ENCODE data around the gene CEP63.

The CEP63 gene

DNA sequence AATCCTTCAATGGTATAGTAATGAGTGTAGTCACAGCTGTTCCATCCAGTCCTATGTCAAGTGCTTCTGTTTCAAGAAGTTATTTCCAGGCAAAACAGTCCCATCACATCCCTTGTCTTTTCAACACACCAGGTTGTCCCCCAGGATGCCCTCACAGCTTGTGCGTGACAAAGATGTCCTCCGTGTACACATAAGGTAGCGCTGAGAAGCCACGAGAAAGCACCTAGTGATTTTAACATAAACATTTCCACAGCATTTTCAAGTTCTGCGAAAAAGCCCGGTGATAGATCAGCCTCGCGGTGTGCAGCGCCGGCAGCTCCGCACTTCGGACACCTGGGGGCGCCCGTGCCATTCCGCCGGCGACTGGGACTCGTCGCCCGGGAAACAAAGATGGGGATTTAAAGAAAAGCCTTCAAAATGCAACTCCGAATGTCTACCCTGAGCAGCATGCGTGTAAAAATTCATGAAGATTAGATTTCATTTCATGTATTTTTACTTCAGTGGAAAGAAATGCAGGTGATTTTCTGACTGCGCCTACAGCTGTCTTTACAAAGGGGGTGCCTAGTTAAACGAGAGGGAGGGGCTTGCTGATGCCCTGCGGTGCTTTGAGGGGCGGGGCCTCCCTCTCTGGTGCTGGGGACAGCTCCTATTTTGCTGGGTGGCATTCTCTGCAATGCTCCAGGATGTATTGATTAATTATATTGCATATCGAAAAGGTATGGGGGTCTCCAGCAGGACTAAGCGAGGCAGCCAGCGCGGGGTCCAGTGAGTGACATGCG, 115.0 kb downstream of the CEP63 start:
- DNase-seq (ENCODE audit: low spot score), result peak; percentile 79
- TF ChIP-seq, protein P1, sequence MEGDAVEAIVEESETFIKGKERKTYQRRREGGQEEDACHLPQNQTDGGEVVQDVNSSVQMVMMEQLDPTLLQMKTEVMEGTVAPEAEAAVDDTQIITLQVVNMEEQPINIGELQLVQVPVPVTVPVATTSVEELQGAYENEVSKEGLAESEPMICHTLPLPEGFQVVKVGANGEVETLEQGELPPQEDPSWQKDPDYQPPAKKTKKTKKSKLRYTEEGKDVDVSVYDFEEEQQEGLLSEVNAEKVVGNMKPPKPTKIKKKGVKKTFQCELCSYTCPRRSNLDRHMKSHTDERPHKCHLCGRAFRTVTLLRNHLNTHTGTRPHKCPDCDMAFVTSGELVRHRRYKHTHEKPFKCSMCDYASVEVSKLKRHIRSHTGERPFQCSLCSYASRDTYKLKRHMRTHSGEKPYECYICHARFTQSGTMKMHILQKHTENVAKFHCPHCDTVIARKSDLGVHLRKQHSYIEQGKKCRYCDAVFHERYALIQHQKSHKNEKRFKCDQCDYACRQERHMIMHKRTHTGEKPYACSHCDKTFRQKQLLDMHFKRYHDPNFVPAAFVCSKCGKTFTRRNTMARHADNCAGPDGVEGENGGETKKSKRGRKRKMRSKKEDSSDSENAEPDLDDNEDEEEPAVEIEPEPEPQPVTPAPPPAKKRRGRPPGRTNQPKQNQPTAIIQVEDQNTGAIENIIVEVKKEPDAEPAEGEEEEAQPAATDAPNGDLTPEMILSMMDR (IDR thresholded peaks at IDR 0.05; ENCODE audit: extremely low read depth, insufficient read depth, missing control alignments), result peak; percentile 92
- in situ Hi-C loops (cut with MboI; ENCODE audit: low pct_unique_long_range_greater_than_20kb, low sequenced_read_pairs, unreplicated experiment), result no loop called here

DNA sequence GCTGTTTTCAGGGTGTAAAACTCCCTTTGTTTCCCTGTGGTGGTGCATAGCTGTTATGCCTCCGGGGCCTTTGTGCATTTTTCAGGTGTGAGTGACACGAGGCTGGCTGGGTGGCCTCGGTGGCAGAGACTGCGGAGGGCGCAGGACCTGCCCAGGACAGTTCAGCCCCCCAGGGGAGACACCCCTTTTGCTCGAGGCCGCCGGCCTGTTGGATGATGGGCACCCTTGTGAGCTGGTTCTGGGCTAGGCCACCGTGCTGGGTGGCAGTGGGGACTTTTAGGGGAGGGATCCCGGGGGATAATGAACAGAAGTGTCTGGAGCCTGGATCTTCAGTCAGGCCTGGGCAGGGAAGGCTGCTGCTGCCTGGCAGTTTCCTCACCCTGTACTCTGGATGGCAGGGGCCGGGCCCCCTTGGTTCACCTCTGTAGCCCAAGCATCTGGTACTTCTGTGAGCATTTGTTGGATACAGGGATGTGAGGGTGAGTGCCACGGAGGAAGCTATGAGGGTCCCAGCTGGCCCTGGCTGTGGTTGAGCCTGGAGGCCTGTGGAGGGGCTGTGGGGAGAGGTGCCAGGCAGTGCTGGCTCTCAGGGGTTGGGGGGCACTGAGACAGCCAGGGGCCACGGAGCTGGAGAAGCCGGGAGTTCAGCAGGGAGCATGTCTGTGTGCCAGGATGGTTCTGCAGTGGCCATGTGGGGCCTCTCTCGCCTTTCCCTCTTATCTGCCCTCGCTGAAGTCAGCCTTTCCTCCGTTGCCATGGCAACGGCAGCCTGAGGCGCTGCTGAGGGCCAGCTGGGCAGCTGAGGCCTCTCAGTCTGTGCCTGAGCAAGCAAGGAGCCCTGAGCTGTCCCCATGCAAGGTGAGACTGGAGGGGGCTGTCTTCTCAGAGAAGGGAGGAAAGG, 115.9 kb downstream of the CEP63 start:
- in situ Hi-C loops (cut with MboI; ENCODE audit: low pct_unique_long_range_greater_than_20kb, low sequenced_read_pairs, unreplicated experiment), result no loop called here
- TF ChIP-seq, protein P1 (IDR thresholded peaks at IDR 0.05; ENCODE audit: extremely low read depth, insufficient read depth, missing control alignments), result no peak
- DNase-seq (ENCODE audit: low spot score), result no peak

DNA sequence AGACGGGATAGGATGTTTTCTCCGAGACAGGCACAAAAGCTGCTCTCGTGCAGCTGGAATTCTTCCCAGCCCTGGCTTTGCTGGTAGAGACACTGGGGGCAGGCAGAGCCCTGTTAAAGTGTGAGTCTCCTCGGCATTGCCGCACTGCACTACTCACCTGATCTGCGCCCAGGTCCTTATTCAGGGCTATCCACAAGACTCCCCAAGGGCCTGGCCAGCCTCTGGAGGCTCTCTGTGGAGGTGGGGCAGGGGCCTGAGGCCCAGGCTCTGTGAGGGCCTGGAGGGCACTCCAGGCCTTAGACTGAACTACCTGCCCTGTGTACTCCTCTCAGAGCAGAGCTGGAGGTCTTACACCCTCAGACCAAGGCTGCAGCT, 116.6 kb downstream of the CEP63 start:
- TF ChIP-seq, protein P1 (IDR thresholded peaks at IDR 0.05; ENCODE audit: extremely low read depth, insufficient read depth, missing control alignments), result no peak
- in situ Hi-C loops (cut with MboI; ENCODE audit: low pct_unique_long_range_greater_than_20kb, low sequenced_read_pairs, unreplicated experiment), result no loop called here
- DNase-seq (ENCODE audit: low spot score), result no peak

DNA sequence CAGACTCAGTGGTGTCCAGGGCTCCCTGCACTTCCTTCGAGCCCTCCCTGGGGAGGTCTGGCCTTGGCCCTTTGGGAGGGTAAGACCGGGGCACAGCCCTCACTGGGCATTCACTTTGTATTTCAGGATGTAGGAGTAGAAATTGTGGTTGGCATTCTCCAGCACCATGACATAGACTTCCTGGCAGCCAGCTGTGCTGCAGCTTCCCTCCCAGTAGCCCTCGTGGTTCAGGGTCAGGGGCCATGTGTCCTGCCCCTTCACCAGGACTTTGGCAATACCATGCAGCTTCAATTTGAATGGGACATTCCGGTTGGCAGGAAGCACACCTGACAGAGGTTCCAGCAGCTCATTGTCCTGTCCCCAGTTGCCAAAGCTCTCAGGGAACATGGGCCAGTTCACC, 117.6 kb downstream of the CEP63 start:
- in situ Hi-C loops (cut with MboI; ENCODE audit: low pct_unique_long_range_greater_than_20kb, low sequenced_read_pairs, unreplicated experiment), result no loop called here
- TF ChIP-seq, protein P1 (IDR thresholded peaks at IDR 0.05; ENCODE audit: extremely low read depth, insufficient read depth, missing control alignments), result no peak
- no peak for DNase-seq (ENCODE audit: low spot score)

DNA sequence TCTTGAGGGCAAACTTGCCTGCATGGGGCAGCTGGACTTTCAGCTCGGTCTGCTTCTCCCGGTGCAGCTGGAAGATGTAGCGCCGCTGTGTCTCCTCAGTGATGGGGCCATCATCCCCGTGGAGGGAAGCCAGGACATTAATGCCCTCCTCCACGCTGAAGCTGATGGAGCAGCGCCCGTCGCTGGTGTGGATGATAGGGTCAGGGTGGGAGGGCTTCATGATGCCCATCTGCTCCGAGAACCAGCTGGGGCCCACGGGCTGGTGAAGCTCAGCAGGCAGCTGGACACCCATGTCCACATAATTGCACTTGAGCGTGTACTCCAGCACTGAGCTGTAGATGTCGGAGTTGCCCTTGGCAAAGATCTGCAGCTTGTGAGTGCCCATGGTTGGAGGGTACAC, 118.1 kb downstream of the CEP63 start:
- no peak for DNase-seq (ENCODE audit: low spot score)
- in situ Hi-C loops (cut with MboI; ENCODE audit: low pct_unique_long_range_greater_than_20kb, low sequenced_read_pairs, unreplicated experiment), result no loop called here

DNA sequence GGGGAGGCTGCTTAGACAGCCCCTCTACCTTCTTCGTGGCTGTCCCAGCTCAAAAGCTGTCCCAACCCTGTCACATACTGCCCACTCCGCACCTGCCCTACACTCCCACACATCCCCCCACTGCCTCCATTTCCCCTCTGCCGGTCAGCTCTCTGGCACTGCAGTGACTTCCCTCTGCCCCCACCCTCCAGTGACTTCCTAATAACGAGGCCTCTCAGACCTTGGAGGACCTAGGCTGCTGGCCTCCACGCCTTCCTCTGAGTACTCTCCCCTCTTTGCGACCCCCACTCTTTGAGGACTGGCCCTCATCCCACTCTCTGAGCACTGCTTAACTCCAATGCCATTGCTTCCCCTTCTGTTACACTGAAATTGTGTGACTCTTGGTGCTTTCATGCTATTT, 119.7 kb downstream of the CEP63 start:
- TF ChIP-seq, protein P1 (IDR thresholded peaks at IDR 0.05; ENCODE audit: extremely low read depth, insufficient read depth, missing control alignments), result no peak
- no peak for DNase-seq (ENCODE audit: low spot score)
- in situ Hi-C loops (cut with MboI; ENCODE audit: low pct_unique_long_range_greater_than_20kb, low sequenced_read_pairs, unreplicated experiment), result no loop called here

More for the DNA sequence above, 118.1 kb downstream of the CEP63 start:
- TF ChIP-seq, protein P1 (IDR thresholded peaks at IDR 0.05; ENCODE audit: extremely low read depth, insufficient read depth, missing control alignments), result no peak
